Body of pancreas (tissue), 4 donors: ENCODE data around the gene PVALEF.

Experiments
- POLR2A ChIP-seq, 3 donors: fragments of 450-650 bp; IDR thresholded peaks; one replicate each; pipeline ENCODE4 v1.6.1; 2016; ENCODE audit warnings: antibody characterized with exemption in 3 of 3, mild to moderate bottlenecking in 2 of 3
- TF ChIP-seq, protein P1 (sequence below), 7 experiments: fragments of 450-650 bp in 4 of 7; fragments of 200-600 bp in 3 of 7; sonication (generic) in 3 of 7; IDR thresholded peaks; one replicate each; pipeline ENCODE4 v1.5.1; 2016 to 2019; ENCODE audit warnings: antibody characterized with exemption in 7 of 7

DNA sequence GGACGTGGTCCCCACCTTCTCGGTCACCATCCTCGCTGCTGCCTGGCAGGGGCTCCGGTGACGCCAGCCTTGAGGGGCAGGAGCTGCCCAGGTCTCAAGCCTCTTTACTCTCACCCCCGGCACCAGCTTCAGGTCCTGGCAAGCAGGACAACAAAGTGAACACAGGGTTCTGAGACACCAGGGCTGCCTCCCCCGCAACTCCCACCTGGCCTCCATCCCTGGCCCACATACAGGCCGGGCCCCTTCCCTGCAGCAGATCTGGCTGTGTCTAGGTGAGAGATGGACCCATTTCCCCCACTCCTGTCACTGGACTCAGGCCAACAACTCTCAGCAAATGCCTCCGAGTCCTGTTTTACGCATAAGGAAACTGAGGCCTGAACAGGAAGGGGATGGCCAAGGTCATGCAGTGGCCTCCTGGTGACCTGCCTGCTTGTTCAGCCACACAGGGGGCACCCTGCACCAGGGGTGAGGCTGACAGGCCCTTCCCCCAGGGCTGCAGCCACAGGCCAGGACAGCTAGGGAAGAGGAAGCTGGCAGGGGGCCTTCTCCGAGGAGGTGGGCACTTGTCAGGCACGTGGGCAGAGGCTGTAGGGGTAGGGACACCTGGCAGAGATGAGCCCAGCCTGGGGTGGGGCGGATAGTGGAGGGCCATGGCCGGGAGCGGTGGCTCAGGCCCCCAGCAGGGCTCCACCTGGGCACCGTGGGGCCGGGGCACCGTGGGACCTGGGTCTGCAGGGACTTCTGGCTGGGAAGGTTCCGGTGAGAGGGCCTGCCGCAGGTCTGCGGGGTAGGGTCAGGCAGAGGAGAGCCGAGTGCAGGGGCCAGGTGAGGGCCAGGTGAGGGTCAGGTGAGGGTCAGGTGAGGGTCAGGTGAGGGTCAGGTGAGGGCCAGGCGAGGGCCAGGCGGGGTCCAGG lies 46.7 kb upstream of the PVALEF start:
- TF ChIP-seq, protein P1, sequence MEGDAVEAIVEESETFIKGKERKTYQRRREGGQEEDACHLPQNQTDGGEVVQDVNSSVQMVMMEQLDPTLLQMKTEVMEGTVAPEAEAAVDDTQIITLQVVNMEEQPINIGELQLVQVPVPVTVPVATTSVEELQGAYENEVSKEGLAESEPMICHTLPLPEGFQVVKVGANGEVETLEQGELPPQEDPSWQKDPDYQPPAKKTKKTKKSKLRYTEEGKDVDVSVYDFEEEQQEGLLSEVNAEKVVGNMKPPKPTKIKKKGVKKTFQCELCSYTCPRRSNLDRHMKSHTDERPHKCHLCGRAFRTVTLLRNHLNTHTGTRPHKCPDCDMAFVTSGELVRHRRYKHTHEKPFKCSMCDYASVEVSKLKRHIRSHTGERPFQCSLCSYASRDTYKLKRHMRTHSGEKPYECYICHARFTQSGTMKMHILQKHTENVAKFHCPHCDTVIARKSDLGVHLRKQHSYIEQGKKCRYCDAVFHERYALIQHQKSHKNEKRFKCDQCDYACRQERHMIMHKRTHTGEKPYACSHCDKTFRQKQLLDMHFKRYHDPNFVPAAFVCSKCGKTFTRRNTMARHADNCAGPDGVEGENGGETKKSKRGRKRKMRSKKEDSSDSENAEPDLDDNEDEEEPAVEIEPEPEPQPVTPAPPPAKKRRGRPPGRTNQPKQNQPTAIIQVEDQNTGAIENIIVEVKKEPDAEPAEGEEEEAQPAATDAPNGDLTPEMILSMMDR (IDR thresholded peaks at IDR 0.05), result no peak
- TF ChIP-seq POLR2A (IDR thresholded peaks at IDR 0.05), result no peak
